ENCODE data around the gene ZNF273.
"Not testable (repeated sequence)": the region's sequence is repeated elsewhere in the genome, so short reads cannot be mapped to it uniquely, and the experiment has no call there.

Gene ZNF273

GRCh38 chr7:64890273-64890672 is 12.8 kb upstream of the ZNF273 start:
- H3K27me3 Mint-ChIP-seq: peaks cover 44 to 58% of the 10 kb centered on the region in 2 donors
- not testable (repeated sequence) for H3K27ac Mint-ChIP-seq; H3K9me3 Mint-ChIP-seq; ATAC-seq (replicated peaks); DNase-seq; H3K4me3 Mint-ChIP-seq; H3K36me3 Mint-ChIP-seq
- peaks cover 10 to 13% of the 10 kb centered on the region in 2 donors for H3K4me1 Mint-ChIP-seq

- no peak for ATAC-seq (replicated peaks)
- Mint-ChIP-seq H3K4me3 (no peak overlapping the region), H3K9me3 (no peaks in the 10 kb centered on the region), H3K27me3 (peaks cover 40 to 52% of the 10 kb centered on the region in 2 donors), H3K4me1 (peaks cover 10 to 13% of the 10 kb centered on the region in 2 donors), H3K27ac (no peak overlapping the region), H3K36me3 (peaks cover 1 to 3% of the 10 kb centered on the region in 2 donors)
- no peak for DNase-seq
These were observed 12.2 kb upstream of the ZNF273 start for GRCh38 chr7:64890761-64891362.

GRCh38 chr7:64891363-64892081 is 11.6 kb upstream of the ZNF273 start:
- not testable (repeated sequence) for ATAC-seq (replicated peaks); H3K4me3 Mint-ChIP-seq; DNase-seq; H3K9me3 Mint-ChIP-seq; H3K27ac Mint-ChIP-seq; H3K36me3 Mint-ChIP-seq
- peaks cover 34 to 46% of the 10 kb centered on the region in 2 donors for H3K27me3 Mint-ChIP-seq
- peaks cover 10 to 13% of the 10 kb centered on the region in 2 donors for H3K4me1 Mint-ChIP-seq

GRCh38 chr7:64892116-64892515 is 11.0 kb upstream of the ZNF273 start:
- DNase-seq: no peak
- H3K27me3 Mint-ChIP-seq: peaks cover 28 to 40% of the 10 kb centered on the region in 2 donors
- H3K36me3 Mint-ChIP-seq: peaks cover 1 to 3% of the 10 kb centered on the region in 2 donors
- ATAC-seq (replicated peaks): no peak
- H3K9me3 Mint-ChIP-seq: no peaks in the 10 kb centered on the region
- H3K4me1 Mint-ChIP-seq: peaks cover 10 to 13% of the 10 kb centered on the region in 2 donors
- H3K4me3 Mint-ChIP-seq: no peak overlapping the region
- H3K27ac Mint-ChIP-seq: no peak overlapping the region

- H3K36me3 Mint-ChIP-seq: peaks cover 1 to 3% of the 10 kb centered on the region in 2 donors
- ATAC-seq (replicated peaks) (no peak), DNase-seq (no peak)
- no peak overlapping the region for H3K4me3 Mint-ChIP-seq
- H3K4me1 Mint-ChIP-seq: peaks cover 10 to 11% of the 10 kb centered on the region in 2 donors
- H3K9me3 Mint-ChIP-seq: no peaks in the 10 kb centered on the region
- H3K27ac Mint-ChIP-seq: no peak overlapping the region
- peaks cover 25 to 34% of the 10 kb centered on the region in 2 donors for H3K27me3 Mint-ChIP-seq
These were observed 10.3 kb upstream of the ZNF273 start for GRCh38 chr7:64892666-64893309.

GRCh38 chr7:64893401-64893800 is 9.7 kb upstream of the ZNF273 start:
- Mint-ChIP-seq H3K27me3 (peaks cover 19 to 28% of the 10 kb centered on the region in 2 donors), H3K4me1 (peaks cover 5% of the 10 kb centered on the region in 2 donors), H3K9me3 (no peaks in the 10 kb centered on the region), H3K27ac (no peak overlapping the region), H3K36me3 (no peaks in the 10 kb centered on the region), H3K4me3 (no peak overlapping the region)
- DNase-seq (no peak), ATAC-seq (replicated peaks) (no peak)

- Mint-ChIP-seq H3K4me3 (peak overlapping the region; percentile 67 to 91), H3K4me1 (peaks cover 20 to 33% of the 10 kb centered on the region in 2 donors)
- ATAC-seq (replicated peaks): not testable (repeated sequence)
These were observed 640 bp upstream of the ZNF273 start for GRCh38 chr7:64902461-64902805.

GRCh38 chr7:64904008-64904407 is 935 bp downstream of the ZNF273 start:
- Mint-ChIP-seq H3K36me3 (peaks cover 0 to 17% of the 10 kb centered on the region in 2 donors), H3K4me3 (peak overlapping the region; percentile 91 to 95), H3K4me1 (peaks cover 30 to 47% of the 10 kb centered on the region in 2 donors), H3K27ac (peak overlapping the region; percentile 59), H3K9me3 (no peaks in the 10 kb centered on the region), H3K27me3 (peaks cover 0 to 4% of the 10 kb centered on the region in 2 donors)
- DNase-seq (no peak), ATAC-seq (replicated peaks) (no peak)

More at GRCh38 chr7:64902461-64902805, 640 bp upstream of the ZNF273 start:
- H3K27me3 Mint-ChIP-seq, DNase-seq, H3K9me3 Mint-ChIP-seq, H3K27ac Mint-ChIP-seq: not testable (repeated sequence)
- H3K36me3 Mint-ChIP-seq: peaks cover 0 to 12% of the 10 kb centered on the region in 2 donors

- Mint-ChIP-seq H3K36me3 (peaks cover 0 to 22% of the 10 kb centered on the region in 2 donors), H3K4me3 (no peak overlapping the region), H3K27ac (no peak overlapping the region), H3K9me3 (no peaks in the 10 kb centered on the region), H3K4me1 (peaks cover 30 to 55% of the 10 kb centered on the region in 2 donors), H3K27me3 (peaks cover 0 to 4% of the 10 kb centered on the region in 2 donors)
- ATAC-seq (replicated peaks) (no peak), DNase-seq (no peak)
These were observed 2.1 kb downstream of the ZNF273 start for GRCh38 chr7:64905133-64905532.

- ATAC-seq (replicated peaks) (no peak), DNase-seq (no peak)
- Mint-ChIP-seq H3K4me3 (no peak overlapping the region), H3K27me3 (peaks cover 0 to 2% of the 10 kb centered on the region in 2 donors), H3K36me3 (peaks cover 0 to 24% of the 10 kb centered on the region in 2 donors), H3K27ac (no peak overlapping the region), H3K4me1 (peaks cover 30 to 59% of the 10 kb centered on the region in 2 donors), H3K9me3 (no peaks in the 10 kb centered on the region)
These were observed 2.5 kb downstream of the ZNF273 start for GRCh38 chr7:64905547-64905946.

GRCh38 chr7:64907641-64908326 is 4.7 kb downstream of the ZNF273 start:
- Mint-ChIP-seq H3K4me3 (no peak overlapping the region), H3K27me3 (no peaks in the 10 kb centered on the region), H3K4me1 (peaks cover 26 to 59% of the 10 kb centered on the region in 2 donors), H3K27ac (no peak overlapping the region), H3K36me3 (peaks cover 7 to 34% of the 10 kb centered on the region in 2 donors), H3K9me3 (peaks cover 0 to 3% of the 10 kb centered on the region in 2 donors)
- ATAC-seq (replicated peaks) (no peak), DNase-seq (no peak)

GRCh38 chr7:64908358-64908757 is 5.3 kb downstream of the ZNF273 start:
- ATAC-seq (replicated peaks): no peak
- Mint-ChIP-seq H3K9me3 (peaks cover 0 to 3% of the 10 kb centered on the region in 2 donors), H3K4me3 (no peak overlapping the region), H3K36me3 (peaks cover 9 to 36% of the 10 kb centered on the region in 2 donors), H3K27me3 (no peaks in the 10 kb centered on the region), H3K27ac (no peak overlapping the region), H3K4me1 (peaks cover 26 to 59% of the 10 kb centered on the region in 2 donors)
- DNase-seq: no peak

- no peak overlapping the region for H3K4me3 Mint-ChIP-seq
- no peaks in the 10 kb centered on the region for H3K27me3 Mint-ChIP-seq
- no peak overlapping the region for H3K27ac Mint-ChIP-seq
- H3K9me3 Mint-ChIP-seq: peaks cover 5 to 7% of the 10 kb centered on the region in 2 donors
- no peak for ATAC-seq (replicated peaks)
- peaks cover 31 to 59% of the 10 kb centered on the region in 2 donors for H3K36me3 Mint-ChIP-seq
- DNase-seq: no peak
- peaks cover 0 to 13% of the 10 kb centered on the region in 2 donors for H3K4me1 Mint-ChIP-seq
These were observed 11.5 kb downstream of the ZNF273 start for GRCh38 chr7:64914557-64914956.

GRCh38 chr7:64915301-64915700 is 12.2 kb downstream of the ZNF273 start:
- ATAC-seq (replicated peaks); H3K4me1 Mint-ChIP-seq; H3K4me3 Mint-ChIP-seq; H3K27me3 Mint-ChIP-seq; DNase-seq; H3K27ac Mint-ChIP-seq: not testable (repeated sequence)
- Mint-ChIP-seq H3K9me3 (peaks cover 9 to 12% of the 10 kb centered on the region in 2 donors), H3K36me3 (peaks cover 38 to 60% of the 10 kb centered on the region in 2 donors)

Data from stimulated activated naive B cell treated with anti-CD40 and anti-IgM and Interleukin-4, amounts not matched to agents 10 μg/mL and 1 μg/mL and 100 μg/mL, for 72 hours (primary cell).